SK-N-SH treated with all-trans-retinoic acid at 6 μM for 48 hours (cell line): ENCODE data around the gene CCDC77.

Experiments
- ATAC-seq: fragments of 200-7000 bp; cut with Tn5 transposase; 3 replicates; pipeline ENCODE4 v1.9.1; 2020; ENCODE audit warnings: mild to moderate bottlenecking, moderate library complexity
- ARNTL ChIP-seq: fragments of 450-650 bp; formaldehyde crosslinking; IDR thresholded peaks from 2 replicates; pipeline ENCODE4 v1.5.0; 2020; ENCODE audit warnings: low read depth, mild to moderate bottlenecking, moderate library complexity, borderline replicate concordance
- BACH2 ChIP-seq: fragments of 250-450 bp; sonication (Bioruptor Pico); IDR thresholded peaks from 2 replicates; pipeline ENCODE4 v1.9.0; 2021; ENCODE audit warnings: mild to moderate bottlenecking, borderline replicate concordance
- CREB5 ChIP-seq: fragments of 250-450 bp; sonication (Bioruptor Pico); IDR thresholded peaks from 2 replicates; pipeline ENCODE4 v1.5.1; 2020; ENCODE audit warnings: low read depth, mild to moderate bottlenecking, moderate library complexity
- CSDC2 ChIP-seq: fragments of 250-450 bp; sonication (Bioruptor Pico); IDR thresholded peaks from 2 replicates; pipeline ENCODE4 v1.5.0; 2020; ENCODE audit warnings: mild to moderate bottlenecking, moderate library complexity
- ESRRG ChIP-seq: fragments of 250-450 bp; sonication (Bioruptor Pico); IDR thresholded peaks from 2 replicates; pipeline ENCODE4 v1.6.1; 2021; ENCODE audit warnings: mild to moderate bottlenecking
- GLIS3 ChIP-seq: fragments of 250-450 bp; sonication (Bioruptor Pico); IDR thresholded peaks from 2 replicates; pipeline ENCODE4 v1.5.0; 2020; ENCODE audit warnings: mild to moderate bottlenecking, moderate library complexity
- ISL1 ChIP-seq: fragments of 250-450 bp; sonication (Bioruptor Pico); IDR thresholded peaks from 2 replicates; pipeline ENCODE4 v2.1.2; 2022; ENCODE audit warnings: mild to moderate bottlenecking, moderate library complexity
- OSR1 ChIP-seq: fragments of 250-450 bp; sonication (Bioruptor Pico); IDR thresholded peaks from 2 replicates; pipeline ENCODE4 v1.8.0; 2022; ENCODE audit warnings: moderate library complexity, mild to moderate bottlenecking, inconsistent platforms
- POU6F1 ChIP-seq: fragments of 250-450 bp; sonication (Bioruptor Pico); IDR thresholded peaks from 2 replicates; pipeline ENCODE4 v1.8.0; 2021; ENCODE audit warnings: low read depth, mild to moderate bottlenecking, moderate library complexity, borderline replicate concordance
- PPARA ChIP-seq: fragments of 250-450 bp; sonication (Bioruptor Pico); IDR thresholded peaks from 2 replicates; pipeline ENCODE4 v1.5.0; 2020; ENCODE audit warnings: mild to moderate bottlenecking, borderline replicate concordance
- RARB ChIP-seq: fragments of 250-450 bp; sonication (Bioruptor Pico); IDR thresholded peaks from 2 replicates; pipeline ENCODE4 v1.8.0; 2021; ENCODE audit warnings: mild to moderate bottlenecking, moderate library complexity
- SNAI2 ChIP-seq: fragments of 250-450 bp; sonication (Bioruptor Pico); IDR thresholded peaks from 2 replicates; pipeline ENCODE4 v1.5.0; 2020; ENCODE audit warnings: mild to moderate bottlenecking, moderate library complexity
- TCF4 ChIP-seq: fragments of 250-450 bp; sonication (Bioruptor Pico); IDR thresholded peaks from 2 replicates; pipeline ENCODE4 v1.8.0; 2021; ENCODE audit warnings: mild to moderate bottlenecking, moderate library complexity, borderline replicate concordance
- TSHZ2 ChIP-seq: fragments of 250-450 bp; sonication (Bioruptor Pico); IDR thresholded peaks from 2 replicates; pipeline ENCODE4 v1.5.0; 2020; ENCODE audit warnings: mild to moderate bottlenecking, moderate library complexity
- ZC3H10 ChIP-seq: fragments of 250-450 bp; sonication (Bioruptor Pico); IDR thresholded peaks from 2 replicates; pipeline ENCODE4 v1.5.1; 2021; ENCODE audit warnings: mild to moderate bottlenecking, moderate library complexity
- ZFP3 ChIP-seq: fragments of 250-450 bp; sonication (Bioruptor Pico); IDR thresholded peaks from 2 replicates; pipeline ENCODE4 v1.5.0; 2020; ENCODE audit warnings: mild to moderate bottlenecking, moderate library complexity
- ZFP30 ChIP-seq: fragments of 450-650 bp; formaldehyde crosslinking; IDR thresholded peaks from 2 replicates; pipeline ENCODE4 v1.5.0; 2022; ENCODE audit warnings: mild to moderate bottlenecking, moderate library complexity
- ZNF565 ChIP-seq: fragments of 450-650 bp; formaldehyde crosslinking; conservative IDR thresholded peaks from 2 replicates; pipeline ENCODE4 v1.5.0; 2020; ENCODE audit warnings: low read depth, mild to moderate bottlenecking, moderate library complexity
- ZNF8 ChIP-seq: fragments of 450-650 bp; formaldehyde crosslinking; IDR thresholded peaks from 2 replicates; pipeline ENCODE4 v1.5.0; 2020; ENCODE audit warnings: mild to moderate bottlenecking, moderate library complexity
- TF ChIP-seq, protein P1 (sequence below): fragments of 250-450 bp; sonication (Bioruptor Pico); IDR thresholded peaks from 2 replicates; pipeline ENCODE4 v1.8.0; 2020; ENCODE audit warnings: mild to moderate bottlenecking, moderate library complexity, borderline replicate concordance

Gene CCDC77

GRCh38 chr12:449203-449602 is 47.8 kb downstream of the CCDC77 start:
- ATAC-seq = no peak
- TF ChIP-seq POU6F1 (no peak), ARNTL (CRISPR knock-in tag) (no peak), ZFP30 (CRISPR knock-in tag) (no peak), ESRRG (CRISPR knock-in tag) (no peak), CSDC2 (CRISPR knock-in tag) (no peak)

DNA sequence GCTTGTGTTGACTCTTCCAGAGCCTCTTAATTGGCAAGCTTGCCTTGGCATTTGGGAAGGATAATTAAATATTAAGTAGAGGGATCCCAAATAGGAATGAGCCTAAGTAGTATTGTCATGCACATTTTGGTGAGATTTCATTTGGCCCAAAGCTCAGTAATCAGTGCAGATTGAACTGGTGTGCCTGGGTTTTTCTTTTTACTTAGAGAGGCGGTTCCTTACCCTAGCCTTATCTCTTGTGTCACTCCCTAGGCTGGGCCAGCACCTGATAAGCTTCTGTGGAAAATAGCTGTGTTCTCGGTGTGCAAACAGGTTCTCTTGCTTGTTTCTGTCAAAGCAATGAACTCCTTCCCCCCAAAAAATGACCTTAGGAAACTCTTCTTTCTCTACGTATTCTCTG is 49.0 kb downstream of the CCDC77 start:
- ATAC-seq = no peak
- TF ChIP-seq CSDC2 (CRISPR knock-in tag) (no peak), ZFP30 (CRISPR knock-in tag) (no peak), OSR1 (CRISPR knock-in tag) (no peak), PPARA (CRISPR knock-in tag) (no peak), POU6F1 (no peak), TCF4 (no peak), BACH2 (CRISPR knock-in tag) (no peak), ZNF8 (no peak), SNAI2 (CRISPR knock-in tag) (no peak), RARB (CRISPR knock-in tag) (no peak), CREB5 (CRISPR knock-in tag) (no peak), ESRRG (CRISPR knock-in tag) (no peak)
- TF ChIP-seq, protein P1, sequence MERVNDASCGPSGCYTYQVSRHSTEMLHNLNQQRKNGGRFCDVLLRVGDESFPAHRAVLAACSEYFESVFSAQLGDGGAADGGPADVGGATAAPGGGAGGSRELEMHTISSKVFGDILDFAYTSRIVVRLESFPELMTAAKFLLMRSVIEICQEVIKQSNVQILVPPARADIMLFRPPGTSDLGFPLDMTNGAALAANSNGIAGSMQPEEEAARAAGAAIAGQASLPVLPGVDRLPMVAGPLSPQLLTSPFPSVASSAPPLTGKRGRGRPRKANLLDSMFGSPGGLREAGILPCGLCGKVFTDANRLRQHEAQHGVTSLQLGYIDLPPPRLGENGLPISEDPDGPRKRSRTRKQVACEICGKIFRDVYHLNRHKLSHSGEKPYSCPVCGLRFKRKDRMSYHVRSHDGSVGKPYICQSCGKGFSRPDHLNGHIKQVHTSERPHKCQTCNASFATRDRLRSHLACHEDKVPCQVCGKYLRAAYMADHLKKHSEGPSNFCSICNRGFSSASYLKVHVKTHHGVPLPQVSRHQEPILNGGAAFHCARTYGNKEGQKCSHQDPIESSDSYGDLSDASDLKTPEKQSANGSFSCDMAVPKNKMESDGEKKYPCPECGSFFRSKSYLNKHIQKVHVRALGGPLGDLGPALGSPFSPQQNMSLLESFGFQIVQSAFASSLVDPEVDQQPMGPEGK (CRISPR knock-in tag) = no peak

GRCh38 chr12:452667-453210 is 51.3 kb downstream of the CCDC77 start:
- TF ChIP-seq ZFP3 (CRISPR knock-in tag) = no peak
- TF ChIP-seq TCF4 = no peak
- TF ChIP-seq ZC3H10 (CRISPR knock-in tag) = no peak
- TF ChIP-seq ZFP30 (CRISPR knock-in tag) = no peak
- TF ChIP-seq OSR1 (CRISPR knock-in tag) = no peak
- no peak for TF ChIP-seq ZNF565
- TF ChIP-seq TSHZ2 = no peak
- TF ChIP-seq ARNTL (CRISPR knock-in tag) = no peak
- TF ChIP-seq PPARA (CRISPR knock-in tag) = no peak
- no peak for TF ChIP-seq ZNF8
- TF ChIP-seq ISL1 (CRISPR knock-in tag) = no peak
- TF ChIP-seq BACH2 (CRISPR knock-in tag) = no peak
- TF ChIP-seq GLIS3 (CRISPR knock-in tag) = no peak
- ATAC-seq = no peak
